ENCODE results near the gene GPR39. TPM values are rescaled to one million over a fixed set of nuclear protein-coding genes. Genes with fewer than 3 reads are reported as not detected.

The GPR39 gene
- total RNA-seq, 1 experiment from 2014 or later: 0.50 TPM

GRCh38 chr2:132384491-132385151 lies 32.0 kb upstream of the GPR39 start:
- DNase-seq: no peak
- WGBS (ENCODE audit: extremely low coverage, insufficient read length, low lambda C conversion rate): no CpG with 5 or more reads among the region's 4 CpGs

More at GRCh38 chr2:132384491-132385151, 32.0 kb upstream of the GPR39 start:
- Histone ChIP-seq H4K91ac (ENCODE audit: insufficient read length, low read depth, low read length) (no peak overlapping the region), H3K27me3 (ENCODE audit: insufficient read depth, low read length) (no peaks in the 10 kb centered on the region), H3K14ac (ENCODE audit: insufficient read depth, low read length) (no peak overlapping the region), H3K9me3 (ENCODE audit: control insufficient read depth, low read depth, low read length) (no peaks in the 10 kb centered on the region), H3K4me1 (ENCODE audit: insufficient read depth, low read length) (no peaks in the 10 kb centered on the region), H2BK20ac (ENCODE audit: low read depth, low read length, poor library complexity, severe bottlenecking) (no peak overlapping the region), H2BK5ac (ENCODE audit: insufficient read length, low read length) (no peak overlapping the region), H4K5ac (ENCODE audit: insufficient read length, low read depth, low read length) (no peak overlapping the region), H3K4me2 (ENCODE audit: insufficient read depth, insufficient read length, low read length) (no peak overlapping the region), H3K9ac (ENCODE audit: extremely low read depth, insufficient read length, low read length) (no peak overlapping the region), H2BK12ac (ENCODE audit: insufficient read length, low read depth, low read length) (no peak overlapping the region), H3K23me2 (ENCODE audit: insufficient read length, low read depth, low read length, poor library complexity, severe bottlenecking) (no peaks in the 10 kb centered on the region), H3K18ac (ENCODE audit: insufficient read length, low read depth, low read length) (no peak overlapping the region), H2AK5ac (ENCODE audit: insufficient read length, low read length) (no peak overlapping the region), H2AFZ (ENCODE audit: low read length) (no peak overlapping the region), H3K23ac (ENCODE audit: insufficient read length, low read depth, low read length) (no peak overlapping the region), H3K4ac (ENCODE audit: low read depth, low read length) (no peak overlapping the region), H3K27ac (ENCODE audit: insufficient read length, low read depth, low read length) (no peak overlapping the region), H2BK15ac (ENCODE audit: low read depth, low read length) (no peak overlapping the region), H4K8ac (replicated peaks; ENCODE audit: insufficient read length, low read depth, low read length) (no peak overlapping the region), H3K79me2 (ENCODE audit: insufficient read depth, low read length) (no peaks in the 10 kb centered on the region), H4K20me1 (ENCODE audit: control insufficient read depth, insufficient read depth, insufficient read length) (no peaks in the 10 kb centered on the region), H3K56ac (ENCODE audit: insufficient read length, low read depth, low read length) (no peak overlapping the region), H3K79me1 (ENCODE audit: insufficient read depth, low read depth, low read length, poor library complexity, severe bottlenecking) (no peaks in the 10 kb centered on the region), H3T11ph (ENCODE audit: low read length) (no peak overlapping the region), H2BK120ac (ENCODE audit: low read depth, low read length, poor library complexity, severe bottlenecking) (no peak overlapping the region)
- peaks cover 4 to 5% (median 5%) of the 10 kb centered on the region in 3 experiments; a peak in 4 of 7 replicates for H3K36me3 Mint-ChIP-seq (ENCODE audit: insufficient read depth in 1 of 3, low read depth in 3 of 3)
- no peak overlapping the region for H3K27ac Mint-ChIP-seq
- no peak for TF ChIP-seq CTCF (conservative IDR thresholded peaks at IDR 0.05)
- peaks cover 4 to 5% of the 10 kb centered on the region in 2 experiments; a peak in 3 of 5 replicates for H3K9me3 Mint-ChIP-seq
- H3K4me3 Mint-ChIP-seq: no peak overlapping the region
- H3K4me1 Mint-ChIP-seq: peaks cover 0 to 11% of the 10 kb centered on the region in 2 experiments; a peak in 2 of 4 replicates
- peaks cover 4% of the 10 kb centered on the region for H3K27me3 Mint-ChIP-seq (ENCODE audit: low read depth)

Data from H9 (cell line).